WTC11 (cell line): ENCODE data around the gene CRLF1. TPM values are rescaled to one million over a fixed set of nuclear protein-coding genes. Genes with fewer than 3 reads are reported as not detected.
A peak's percentile ranks its signal among the peaks of the same experiment; 100 is the strongest.

Experiments
- ATAC-seq: fragments of 200-7000 bp; cut with Tn5 transposase; 2 replicates; pipeline ENCODE4 v1.10.0; 2021; ENCODE audit warnings: mild to moderate bottlenecking, moderate library complexity
- CTCF ChIA-PET: fragments of 300-600 bp; sonication (Branson Sonifier 250); formaldehyde crosslinking; loops from one replicate; lab custom pipeline; 2021; ENCODE audit warnings: antibody characterized with exemption; lab: Charles Lee
- POLR2A ChIA-PET: fragments of 350-600 bp; sonication (Branson Sonifier 250); formaldehyde crosslinking; loops from one replicate; lab custom pipeline; 2021; ENCODE audit warnings: antibody characterized with exemption; lab: Charles Lee
- DNase-seq: peaks from one replicate; pipeline ENCODE4 v3.0.0; 2021; ENCODE audit warnings: low spot score
- H3K27ac Mint-ChIP-seq: 2 replicates; pipeline ENCODE4 v1.8.0; 2021; ENCODE audit warnings: mixed read lengths
- H3K27me3 Mint-ChIP-seq: 2 replicates; pipeline ENCODE4 v1.8.0; 2021; ENCODE audit warnings: low read depth, mild to moderate bottlenecking, moderate library complexity, mixed read lengths
- H3K36me3 Mint-ChIP-seq: 2 replicates; pipeline ENCODE4 v1.8.0; 2021; ENCODE audit warnings: mixed read lengths
- H3K4me1 Mint-ChIP-seq: 2 replicates; pipeline ENCODE4 v1.8.0; 2022; ENCODE audit warnings: mixed read lengths
- H3K4me3 Mint-ChIP-seq: 2 replicates; pipeline ENCODE4 v1.8.0; 2021; ENCODE audit warnings: mild to moderate bottlenecking, moderate library complexity, mixed read lengths
- H3K9me3 Mint-ChIP-seq: 2 replicates; pipeline ENCODE4 v1.8.0; 2021; ENCODE audit warnings: mixed read lengths
- ATF2 ChIP-seq: sonication (generic); formaldehyde crosslinking; IDR thresholded peaks from 2 replicates; pipeline ENCODE4 v1.8.1; 2022; ENCODE audit warnings: low read depth, missing genetic modification reagents, borderline replicate concordance
- CREM ChIP-seq: sonication (generic); formaldehyde crosslinking; IDR thresholded peaks from 2 replicates; pipeline ENCODE4 v1.8.1; 2022; ENCODE audit warnings: mild to moderate bottlenecking, missing genetic modification reagents, moderate library complexity
- E2F1 ChIP-seq: sonication (generic); formaldehyde crosslinking; IDR thresholded peaks from 2 replicates; pipeline ENCODE4 v1.8.0; 2022; ENCODE audit warnings: mild to moderate bottlenecking, missing genetic modification reagents
- E2F5 ChIP-seq: sonication (generic); formaldehyde crosslinking; IDR thresholded peaks from 2 replicates; pipeline ENCODE4 v1.8.1; 2022; ENCODE audit warnings: mild to moderate bottlenecking, moderate library complexity, missing genetic modification reagents
- EMX1 ChIP-seq: fragments of 250-450 bp; sonication (Bioruptor Pico); IDR thresholded peaks from 2 replicates; pipeline ENCODE4 v1.8.0; 2021; ENCODE audit warnings: mild to moderate bottlenecking
- FOXK1 ChIP-seq: sonication (generic); formaldehyde crosslinking; IDR thresholded peaks from 2 replicates; pipeline ENCODE4 v1.8.0; 2022; ENCODE audit warnings: mild to moderate bottlenecking, moderate library complexity, missing genetic modification reagents
- FOXP1 ChIP-seq: sonication (generic); formaldehyde crosslinking; IDR thresholded peaks from 2 replicates; pipeline ENCODE4 v1.8.0; 2022; ENCODE audit warnings: missing genetic modification reagents, mild to moderate bottlenecking, moderate library complexity, borderline replicate concordance
- KAT7 ChIP-seq: sonication (generic); formaldehyde crosslinking; IDR thresholded peaks from 2 replicates; pipeline ENCODE4 v1.8.1; 2023; ENCODE audit warnings: missing genetic modification reagents, mild to moderate bottlenecking, borderline replicate concordance
- NFE2L1 ChIP-seq: sonication (generic); formaldehyde crosslinking; IDR thresholded peaks from 2 replicates; pipeline ENCODE4 v1.8.1; 2023; ENCODE audit warnings: missing genetic modification reagents
- PRDM15 ChIP-seq: sonication (generic); formaldehyde crosslinking; IDR thresholded peaks from 2 replicates; pipeline ENCODE4 v1.8.0; 2022; ENCODE audit warnings: missing genetic modification reagents
- RELA ChIP-seq: sonication (generic); formaldehyde crosslinking; IDR thresholded peaks from 2 replicates; pipeline ENCODE4 v1.8.1; 2022; ENCODE audit warnings: missing genetic modification reagents, mild to moderate bottlenecking, borderline replicate concordance
- RORB ChIP-seq: fragments of 250-450 bp; sonication (Bioruptor Pico); IDR thresholded peaks from 2 replicates; pipeline ENCODE4 v1.9.0; 2021; ENCODE audit warnings: mild to moderate bottlenecking
- TCF7 ChIP-seq: sonication (generic); formaldehyde crosslinking; IDR thresholded peaks from 2 replicates; pipeline ENCODE4 v1.8.0; 2022; ENCODE audit warnings: mild to moderate bottlenecking, low read depth, missing genetic modification reagents, moderate library complexity
- TEAD1 ChIP-seq: sonication (generic); formaldehyde crosslinking; IDR thresholded peaks from 2 replicates; pipeline ENCODE4 v1.8.0; 2022; ENCODE audit warnings: mild to moderate bottlenecking, missing genetic modification reagents
- ZBTB21 ChIP-seq: sonication (generic); formaldehyde crosslinking; IDR thresholded peaks from 2 replicates; pipeline ENCODE4 v1.8.1; 2023; ENCODE audit warnings: mild to moderate bottlenecking, missing genetic modification reagents, borderline replicate concordance
- ZNF232 ChIP-seq: sonication (generic); formaldehyde crosslinking; IDR thresholded peaks from 2 replicates; pipeline ENCODE4 v1.8.0; 2022; ENCODE audit warnings: mild to moderate bottlenecking, missing genetic modification reagents
- ZSCAN18 ChIP-seq: fragments of 250-450 bp; sonication (Bioruptor Pico); IDR thresholded peaks from 2 replicates; pipeline ENCODE4 v2.1.2; 2022; ENCODE audit warnings: mild to moderate bottlenecking, moderate library complexity
- total RNA-seq: library from RNA; stranded (reverse); gene quantifications from 3 replicates; pipeline ENCODE4 v1.2.3, GENCODE V29; 2021

Gene CRLF1
- total RNA-seq, 1 experiment from 2014 or later: 36.4 TPM

- POLR2A ChIA-PET: no interaction called here
- H3K4me1 Mint-ChIP-seq: peaks cover 7% of the 10 kb centered on the region; the same call in 1 of the 2 replicates
- CTCF ChIA-PET: no interaction called here
- TF ChIP-seq EMX1 (no peak), RORB (CRISPR knock-in tag) (no peak), FOXK1 (CRISPR knock-in tag) (no peak), E2F1 (no peak), ZBTB21 (CRISPR knock-in tag) (no peak), ZSCAN18 (no peak), RELA (CRISPR knock-in tag) (no peak), TEAD1 (CRISPR knock-in tag) (no peak), NFE2L1 (no peak)
- H3K27ac Mint-ChIP-seq: no peak overlapping the region
- peaks cover 5% of the 10 kb centered on the region for H3K36me3 Mint-ChIP-seq
- peaks cover 7% of the 10 kb centered on the region for H3K9me3 Mint-ChIP-seq
- H3K4me3 Mint-ChIP-seq: no peak overlapping the region
- ATAC-seq (no peak), DNase-seq (no peak)
- H3K27me3 Mint-ChIP-seq: peaks cover 40% of the 10 kb centered on the region
Observed at GRCh38 chr19:18617562-18617961, 11.0 kb upstream of the CRLF1 start.

GRCh38 chr19:18616023-18616422, 9.4 kb upstream of the CRLF1 start:
- Mint-ChIP-seq H3K4me3 (no peak overlapping the region), H3K36me3 (peaks cover 5% of the 10 kb centered on the region), H3K27me3 (peaks cover 50% of the 10 kb centered on the region), H3K27ac (no peak overlapping the region), H3K9me3 (peaks cover 7% of the 10 kb centered on the region), H3K4me1 (peaks cover 14% of the 10 kb centered on the region)
- TF ChIP-seq ZNF232 (no peak), CREM (CRISPR knock-in tag) (no peak), ATF2 (no peak), TCF7 (CRISPR knock-in tag) (no peak)
- POLR2A ChIA-PET: no interaction called here
- CTCF ChIA-PET: interaction anchor here (1.1 kb wide), 1 partner anchor 22 kb away, joined by 3 read pairs; no protein-coding TSS in a partner anchor
- DNase-seq: no peak
- ATAC-seq: no peak

- ATAC-seq: no peak; the same call in 1 of the 2 replicates
- TF ChIP-seq KAT7 (CRISPR knock-in tag) (no peak), FOXP1 (CRISPR knock-in tag) (peak; percentile 32; the same call in 1 of the 2 replicates), E2F5 (no peak), PRDM15 (CRISPR knock-in tag) (0 out of 2 replicates have a peak, but pooled peaks have one; percentile 10)
- CTCF ChIA-PET: interaction anchor here (1.1 to 3.4 kb wide), 6 partner anchors 20 to 158 kb away, joined by 3 to 14 read pairs (median 8); no protein-coding TSS in a partner anchor
- peak overlapping the region; percentile 70 for H3K4me3 Mint-ChIP-seq
- DNase-seq: peak; percentile 40
- H3K27me3 Mint-ChIP-seq: peaks cover 71% of the 10 kb centered on the region
- POLR2A ChIA-PET: interaction anchor here (2.4 kb wide), 1 partner anchor 20 kb away, joined by 8 read pairs; no protein-coding TSS in a partner anchor
- H3K36me3 Mint-ChIP-seq: peaks cover 5% of the 10 kb centered on the region
- peaks cover 7% of the 10 kb centered on the region for H3K9me3 Mint-ChIP-seq
- H3K27ac Mint-ChIP-seq: no peak overlapping the region
- peaks cover 32% of the 10 kb centered on the region for H3K4me1 Mint-ChIP-seq
Observed at GRCh38 chr19:18613589-18614234, 7.1 kb upstream of the CRLF1 start.
